H9 (cell line): ENCODE results near the gene SRC. TPM values are rescaled to one million over a fixed set of nuclear protein-coding genes. Genes with fewer than 3 reads are reported as not detected.

ENCODE experiments used
- DNase-seq: peaks from one replicate; pipeline ENCODE4 v3.0.0-alpha.2; 2017
- H2AFZ ChIP-seq: one replicate; pipeline ENCODE4 v1.6.1; 2013; ENCODE audit warnings: mild to moderate bottlenecking, low read length, control low read depth, moderate library complexity
- H2AK5ac ChIP-seq: 2 replicates; pipeline ENCODE4 v1.6.1; 2013; ENCODE audit warnings: low read length, control low read depth, mixed read lengths; ENCODE audit not compliant: insufficient read length
- H2BK120ac ChIP-seq: one replicate; pipeline ENCODE4 v1.6.1; 2013; ENCODE audit warnings: low read depth, mild to moderate bottlenecking, low read length, control low read depth, inconsistent platforms; ENCODE audit not compliant: poor library complexity, severe bottlenecking
- H2BK12ac ChIP-seq: 2 replicates; pipeline ENCODE4 v1.6.1; 2013; ENCODE audit warnings: low read length, control low read depth, mixed read lengths, low read depth; ENCODE audit not compliant: insufficient read length
- H2BK15ac ChIP-seq: 2 replicates; pipeline ENCODE4 v1.6.1; 2013; ENCODE audit warnings: low read depth, low read length, control low read depth
- H2BK20ac ChIP-seq: one replicate; pipeline ENCODE4 v1.6.1; 2013; ENCODE audit warnings: low read depth, mild to moderate bottlenecking, low read length, control low read depth, inconsistent platforms; ENCODE audit not compliant: poor library complexity, severe bottlenecking
- H2BK5ac ChIP-seq: 2 replicates; pipeline ENCODE4 v1.6.1; 2013; ENCODE audit warnings: low read length, control low read depth, mixed read lengths; ENCODE audit not compliant: insufficient read length
- H3K14ac ChIP-seq: 2 replicates; pipeline ENCODE4 v1.6.1; 2013; ENCODE audit warnings: low read length, control low read depth; ENCODE audit not compliant: insufficient read depth
- H3K18ac ChIP-seq: 2 replicates; pipeline ENCODE4 v1.6.1; 2013; ENCODE audit warnings: low read depth, mild to moderate bottlenecking, mixed read lengths, low read length, control low read depth; ENCODE audit not compliant: insufficient read length
- H3K23ac ChIP-seq: 2 replicates; pipeline ENCODE4 v1.6.1; 2013; ENCODE audit warnings: low read length, control low read depth, mixed read lengths, low read depth; ENCODE audit not compliant: insufficient read length
- H3K23me2 ChIP-seq: 2 replicates; pipeline ENCODE4 v1.6.1; 2013; ENCODE audit warnings: low read depth, mild to moderate bottlenecking, mixed read lengths, low read length, control low read depth; ENCODE audit not compliant: insufficient read length, poor library complexity, severe bottlenecking
- H3K27ac ChIP-seq: 2 replicates; pipeline ENCODE4 v1.5.1; 2013; ENCODE audit warnings: low read length, control low read depth, mixed read lengths, low read depth; ENCODE audit not compliant: insufficient read length
- H3K27me3 ChIP-seq: 2 replicates; pipeline ENCODE4 v1.6.1; 2013; ENCODE audit warnings: low read length, control low read depth, inconsistent platforms; ENCODE audit not compliant: insufficient read depth
- H3K4ac ChIP-seq: 2 replicates; pipeline ENCODE4 v1.6.1; 2013; ENCODE audit warnings: low read depth, mild to moderate bottlenecking, control low read depth, inconsistent platforms, low read length, moderate library complexity
- H3K4me1 ChIP-seq: 2 replicates; pipeline ENCODE4 v1.6.1; 2013; ENCODE audit warnings: low read length, control low read depth, inconsistent platforms; ENCODE audit not compliant: insufficient read depth
- H3K4me2 ChIP-seq: 2 replicates; pipeline ENCODE4 v1.6.1; 2013; ENCODE audit warnings: low read length, control low read depth, mixed read lengths; ENCODE audit not compliant: insufficient read length, insufficient read depth
- H3K56ac ChIP-seq: 2 replicates; pipeline ENCODE4 v1.6.1; 2013; ENCODE audit warnings: low read depth, mild to moderate bottlenecking, mixed read lengths, low read length, control low read depth; ENCODE audit not compliant: insufficient read length
- H3K79me1 ChIP-seq: 2 replicates; pipeline ENCODE4 v1.6.1; 2013; ENCODE audit warnings: low read depth, mild to moderate bottlenecking, moderate library complexity, low read length, control low read depth, inconsistent platforms; ENCODE audit not compliant: insufficient read depth, poor library complexity, severe bottlenecking
- H3K79me2 ChIP-seq: 2 replicates; pipeline ENCODE4 v1.6.1; 2013; ENCODE audit warnings: low read length, control low read depth, inconsistent platforms; ENCODE audit not compliant: insufficient read depth
- H3K9ac ChIP-seq: 2 replicates; pipeline ENCODE4 v1.6.1; 2013; ENCODE audit warnings: low read length, control low read depth, mixed read lengths; ENCODE audit not compliant: insufficient read length; ENCODE audit errors: extremely low read depth
- H3K9me3 ChIP-seq: one replicate; pipeline ENCODE4 v1.6.1; 2013; ENCODE audit warnings: low read depth, low read length, inconsistent platforms; ENCODE audit not compliant: control insufficient read depth
- H3T11ph ChIP-seq: one replicate; pipeline ENCODE4 v1.6.1; 2013; ENCODE audit warnings: mild to moderate bottlenecking, low read length, control low read depth, inconsistent platforms
- H4K20me1 ChIP-seq: one replicate; pipeline ENCODE4 v1.6.1; 2013; ENCODE audit not compliant: control insufficient read depth, insufficient read length, insufficient read depth
- H4K5ac ChIP-seq: 2 replicates; pipeline ENCODE4 v1.6.1; 2013; ENCODE audit warnings: low read depth, mild to moderate bottlenecking, mixed read lengths, low read length, control low read depth; ENCODE audit not compliant: insufficient read length
- H4K8ac ChIP-seq: replicated peaks from 2 replicates; pipeline ENCODE4 v1.6.1; 2013; ENCODE audit warnings: low read length, control low read depth, mixed read lengths, low read depth; ENCODE audit not compliant: insufficient read length
- H4K91ac ChIP-seq: 2 replicates; pipeline ENCODE4 v1.6.1; 2013; ENCODE audit warnings: low read depth, mild to moderate bottlenecking, moderate library complexity, mixed read lengths, low read length, control low read depth; ENCODE audit not compliant: insufficient read length
- H3K27ac Mint-ChIP-seq, 3 experiments: 2 replicates in 2 of 3; 3 replicates in 1 of 3; pipeline ENCODE4 v1.8.0; 2020 to 2021; ENCODE audit warnings: mixed read lengths in 3 of 3, mild to moderate bottlenecking in 1 of 3, moderate library complexity in 1 of 3
- H3K27me3 Mint-ChIP-seq: 2 replicates; pipeline ENCODE4 v1.8.0; 2021; ENCODE audit warnings: low read depth, mild to moderate bottlenecking, moderate library complexity, mixed read lengths
- H3K36me3 Mint-ChIP-seq, 3 experiments: 2 replicates in 2 of 3; 3 replicates in 1 of 3; pipeline ENCODE4 v1.8.0; 2020 to 2021; ENCODE audit warnings: low read depth in 3 of 3, mixed read lengths in 3 of 3; ENCODE audit not compliant: insufficient read depth in 1 of 3
- H3K4me1 Mint-ChIP-seq, 2 experiments: 2 replicates each; pipeline ENCODE4 v1.8.0; 2020; ENCODE audit warnings: mixed read lengths in 2 of 2
- H3K4me3 Mint-ChIP-seq, 2 experiments: 2 replicates in 1 of 2; 3 replicates in 1 of 2; pipeline ENCODE4 v1.8.0; 2020 to 2021; ENCODE audit warnings: mild to moderate bottlenecking in 2 of 2, mixed read lengths in 2 of 2, moderate library complexity in 1 of 2
- H3K9me3 Mint-ChIP-seq, 2 experiments: 2 replicates in 1 of 2; 3 replicates in 1 of 2; pipeline ENCODE4 v1.8.0; 2020; ENCODE audit warnings: mild to moderate bottlenecking in 2 of 2, mixed read lengths in 2 of 2, moderate library complexity in 1 of 2
- CTCF ChIP-seq: fragments of 200-600 bp; sonication (generic); conservative IDR thresholded peaks from 3 replicates; pipeline ENCODE4 v1.8.0; 2021; ENCODE audit warnings: antibody characterized with exemption, mild to moderate bottlenecking
- WGBS: extraction: QIAGEN DNeasy Blood & Tissue Kit; methylation state at CpG from one replicate; pipeline ENCODE4 v1.1.7; 2013; ENCODE audit warnings: missing lambda C conversion rate, low lambda C conversion rate, mixed read lengths; ENCODE audit not compliant: insufficient read length; ENCODE audit errors: extremely low coverage; 5-methylcytosine and 5-hydroxymethylcytosine counted together
- total RNA-seq: library from RNA; stranded (reverse); gene quantifications from 2 replicates; pipeline ENCODE4 v1.2.1, GENCODE V29; 2021

Gene SRC
- total RNA-seq, 1 experiment from 2014 or later, result 44.5 TPM

GRCh38 chr20:37316775-37317170, 29.2 kb upstream of the SRC start:
- no peaks in the 10 kb centered on the region; the same call in 1 of the 2 replicates for H3K27me3 Mint-ChIP-seq
- no peak overlapping the region for H2BK12ac ChIP-seq
- no peaks in the 10 kb centered on the region for H3K9me3 Mint-ChIP-seq
- H2AK5ac ChIP-seq, result no peak overlapping the region
- H2BK120ac ChIP-seq, result no peak overlapping the region
- H3K56ac ChIP-seq, result no peak overlapping the region
- no CpG with 5 or more reads among the region's 5 CpGs for WGBS
- no peak overlapping the region for H2BK20ac ChIP-seq
- no peak overlapping the region for H3K4me3 Mint-ChIP-seq
- H4K5ac ChIP-seq, result no peak overlapping the region
- H3K23me2 ChIP-seq, result no peaks in the 10 kb centered on the region
- no peak overlapping the region for H4K8ac ChIP-seq
- H3K4ac ChIP-seq, result no peak overlapping the region
- H3K36me3 Mint-ChIP-seq, result peaks cover 4 to 22% (median 20%) of the 10 kb centered on the region in 3 experiments; a peak in 5 of 7 replicates
- H3K9ac ChIP-seq, result no peak overlapping the region
- peak overlapping the region in 2 of 3 experiments; percentile 63 to 73; a peak in 4 of 7 replicates for H3K27ac Mint-ChIP-seq
- H4K91ac ChIP-seq, result no peak overlapping the region
- no peak overlapping the region for H3T11ph ChIP-seq
- no peak overlapping the region for H3K14ac ChIP-seq
- peaks cover 9% of the 10 kb centered on the region; the same call in 1 of the 2 replicates for H3K4me1 ChIP-seq
- H2BK15ac ChIP-seq, result no peak overlapping the region
- H3K4me1 Mint-ChIP-seq, result peaks cover 47 to 59% of the 10 kb centered on the region in 2 experiments
- no peak for TF ChIP-seq CTCF
- no peaks in the 10 kb centered on the region for H4K20me1 ChIP-seq
- no peaks in the 10 kb centered on the region for H3K9me3 ChIP-seq
- H3K27ac ChIP-seq, result no peak overlapping the region
- H3K18ac ChIP-seq, result no peak overlapping the region
- DNase-seq, result no peak
- H3K23ac ChIP-seq, result no peak overlapping the region
- no peaks in the 10 kb centered on the region for H3K27me3 ChIP-seq
- no peaks in the 10 kb centered on the region for H3K79me1 ChIP-seq
- H2AFZ ChIP-seq, result no peak overlapping the region
- no peaks in the 10 kb centered on the region for H3K79me2 ChIP-seq
- H3K4me2 ChIP-seq, result no peak overlapping the region
- H2BK5ac ChIP-seq, result no peak overlapping the region
